HEK293 (cell line): Measurements from ENCODE around the gene MEGF8.

Source experiments
- HOXC10 ChIP-seq: sonication (generic); formaldehyde crosslinking; IDR thresholded peaks from 2 replicates; pipeline ENCODE4 v1.8.1; 2023; ENCODE audit warnings: mild to moderate bottlenecking, missing genetic modification reagents
- KLF9 ChIP-seq: fragments of 450-650 bp; formaldehyde crosslinking; IDR thresholded peaks from 2 replicates; pipeline ENCODE4 v1.5.1; 2016; ENCODE audit warnings: missing biosample characterization, missing genetic modification characterization, low read depth
- SETDB1 ChIP-seq: IDR thresholded peaks from one replicate; pipeline ENCODE4 v1.6.1; 2017; ENCODE audit warnings: mild to moderate bottlenecking, low read length, moderate library complexity, mixed read lengths; ENCODE audit not compliant: insufficient read length
- SP3 ChIP-seq: fragments of 450-650 bp; formaldehyde crosslinking; IDR thresholded peaks from 2 replicates; pipeline ENCODE4 v1.5.1; 2016; ENCODE audit warnings: missing biosample characterization, missing genetic modification characterization
- TCF7L2 ChIP-seq: IDR thresholded peaks from 2 replicates; pipeline ENCODE4 v1.6.1; 2011; ENCODE audit warnings: low read depth, mild to moderate bottlenecking, inconsistent platforms, low read length, moderate library complexity, borderline replicate concordance
- ZBTB17 ChIP-seq: fragments of 450-650 bp; formaldehyde crosslinking; IDR thresholded peaks from 2 replicates; pipeline ENCODE4 v1.5.1; 2016; ENCODE audit warnings: missing biosample characterization, missing genetic modification characterization
- ZBTB20 ChIP-seq: fragments of 450-650 bp; formaldehyde crosslinking; IDR thresholded peaks from 2 replicates; pipeline ENCODE4 v1.5.1; 2016; ENCODE audit warnings: missing biosample characterization, missing genetic modification characterization
- ZBTB48 ChIP-seq: fragments of 450-650 bp; formaldehyde crosslinking; IDR thresholded peaks from 2 replicates; pipeline ENCODE4 v1.5.1; 2016; ENCODE audit warnings: missing biosample characterization, missing genetic modification characterization
- ZNF146 ChIP-seq: fragments of 450-650 bp; formaldehyde crosslinking; IDR thresholded peaks from 2 replicates; pipeline ENCODE4 v1.5.1; 2016; ENCODE audit warnings: missing biosample characterization, missing genetic modification characterization
- ZNF169 ChIP-seq: fragments of 450-650 bp; formaldehyde crosslinking; IDR thresholded peaks from 2 replicates; pipeline ENCODE4 v1.5.1; 2016; ENCODE audit warnings: missing biosample characterization, missing genetic modification characterization
- ZNF174 ChIP-seq: fragments of 450-650 bp; formaldehyde crosslinking; IDR thresholded peaks from 2 replicates; pipeline ENCODE4 v1.5.0; 2017; ENCODE audit warnings: missing biosample characterization, mild to moderate bottlenecking, missing genetic modification characterization
- ZNF221 ChIP-seq: fragments of 450-650 bp; formaldehyde crosslinking; IDR thresholded peaks from 2 replicates; pipeline ENCODE4 v1.5.1; 2017; ENCODE audit warnings: missing biosample characterization, missing genetic modification characterization, borderline replicate concordance
- ZNF223 ChIP-seq: fragments of 450-650 bp; formaldehyde crosslinking; IDR thresholded peaks from 2 replicates; pipeline ENCODE4 v1.5.1; 2016; ENCODE audit warnings: missing biosample characterization, missing genetic modification characterization
- ZNF394 ChIP-seq: fragments of 450-650 bp; formaldehyde crosslinking; IDR thresholded peaks from 2 replicates; pipeline ENCODE4 v1.5.1; 2016; ENCODE audit warnings: missing biosample characterization, missing genetic modification characterization, mild to moderate bottlenecking, moderate library complexity, borderline replicate concordance
- ZNF426 ChIP-seq: fragments of 450-650 bp; formaldehyde crosslinking; IDR thresholded peaks from 2 replicates; pipeline ENCODE4 v1.5.1; 2017; ENCODE audit warnings: missing biosample characterization, missing genetic modification characterization, mild to moderate bottlenecking, inconsistent platforms, moderate library complexity
- ZNF473 ChIP-seq: fragments of 450-650 bp; formaldehyde crosslinking; IDR thresholded peaks from 2 replicates; pipeline ENCODE4 v1.5.1; 2017; ENCODE audit warnings: missing biosample characterization, missing genetic modification characterization
- ZNF514 ChIP-seq: fragments of 450-650 bp; formaldehyde crosslinking; IDR thresholded peaks from 2 replicates; pipeline ENCODE4 v1.5.1; 2016; ENCODE audit warnings: missing biosample characterization, missing genetic modification characterization
- ZNF544 ChIP-seq: fragments of 450-650 bp; formaldehyde crosslinking; IDR thresholded peaks from 2 replicates; pipeline ENCODE4 v1.5.0; 2017; ENCODE audit warnings: missing biosample characterization, missing genetic modification characterization
- ZNF548 ChIP-seq: fragments of 450-650 bp; formaldehyde crosslinking; IDR thresholded peaks from 2 replicates; pipeline ENCODE4 v1.5.1; 2016; ENCODE audit warnings: missing biosample characterization, missing genetic modification characterization
- ZNF555 ChIP-seq: fragments of 450-650 bp; formaldehyde crosslinking; conservative IDR thresholded peaks from 2 replicates; pipeline ENCODE4 v1.5.1; 2017; ENCODE audit warnings: missing biosample characterization, mild to moderate bottlenecking, missing genetic modification characterization, inconsistent platforms
- ZNF558 ChIP-seq: fragments of 450-650 bp; formaldehyde crosslinking; IDR thresholded peaks from 2 replicates; pipeline ENCODE4 v1.5.1; 2016; ENCODE audit warnings: missing biosample characterization, missing genetic modification characterization
- ZNF561 ChIP-seq: fragments of 450-650 bp; IDR thresholded peaks from 2 replicates; pipeline ENCODE4 v1.5.1; 2018; ENCODE audit warnings: missing biosample characterization, missing genetic modification characterization, borderline replicate concordance
- ZNF610 ChIP-seq: fragments of 450-650 bp; formaldehyde crosslinking; IDR thresholded peaks from 2 replicates; pipeline ENCODE4 v1.5.1; 2016; ENCODE audit warnings: missing biosample characterization, missing genetic modification characterization, borderline replicate concordance
- ZNF621 ChIP-seq: fragments of 450-650 bp; formaldehyde crosslinking; IDR thresholded peaks from 2 replicates; pipeline ENCODE4 v1.5.1; 2017; ENCODE audit warnings: missing biosample characterization, missing genetic modification characterization
- ZNF626 ChIP-seq: fragments of 450-650 bp; sonication (Bioruptor Pico); formaldehyde crosslinking; IDR thresholded peaks from 2 replicates; pipeline ENCODE4 v1.5.1; 2018; ENCODE audit warnings: missing biosample characterization, missing genetic modification characterization, inconsistent platforms
- ZNF664 ChIP-seq: fragments of 450-650 bp; formaldehyde crosslinking; IDR thresholded peaks from 2 replicates; pipeline ENCODE4 v1.5.1; 2016; ENCODE audit warnings: missing biosample characterization, missing genetic modification characterization
- ZNF768 ChIP-seq: fragments of 450-650 bp; formaldehyde crosslinking; IDR thresholded peaks from 2 replicates; pipeline ENCODE4 v1.5.1; 2018; ENCODE audit warnings: missing biosample characterization, mild to moderate bottlenecking, missing genetic modification characterization
- ZNF843 ChIP-seq: fragments of 450-650 bp; formaldehyde crosslinking; IDR thresholded peaks from 2 replicates; pipeline ENCODE4 v1.5.1; 2016; ENCODE audit warnings: missing biosample characterization, missing genetic modification characterization
- ZXDB ChIP-seq: fragments of 450-650 bp; formaldehyde crosslinking; IDR thresholded peaks from 2 replicates; pipeline ENCODE4 v1.5.1; 2016; ENCODE audit warnings: missing biosample characterization, missing genetic modification characterization
- TF ChIP-seq, protein P1 (sequence below): fragments of 450-650 bp; formaldehyde crosslinking; IDR thresholded peaks from 2 replicates; pipeline ENCODE4 v1.5.1; 2017; ENCODE audit warnings: missing biosample characterization, mild to moderate bottlenecking, missing genetic modification characterization, moderate library complexity
- TF ChIP-seq, protein P2 (sequence below): fragments of 450-650 bp; formaldehyde crosslinking; IDR thresholded peaks from 2 replicates; pipeline ENCODE4 v1.5.1; 2016; ENCODE audit warnings: missing biosample characterization, missing genetic modification characterization
- TF ChIP-seq, protein P3 (sequence below): fragments of 450-650 bp; formaldehyde crosslinking; IDR thresholded peaks from 2 replicates; pipeline ENCODE4 v1.5.1; 2016; ENCODE audit warnings: missing biosample characterization, missing genetic modification characterization
- TF ChIP-seq, protein P4 (sequence below): fragments of 450-650 bp; formaldehyde crosslinking; IDR thresholded peaks from 2 replicates; pipeline ENCODE4 v1.5.1; 2016; ENCODE audit warnings: missing biosample characterization, missing genetic modification characterization
- TF ChIP-seq, protein P5 (sequence below): fragments of 450-650 bp; formaldehyde crosslinking; IDR thresholded peaks from 2 replicates; pipeline ENCODE4 v1.5.1; 2016; ENCODE audit warnings: missing biosample characterization, missing genetic modification characterization

The MEGF8 gene

DNA sequence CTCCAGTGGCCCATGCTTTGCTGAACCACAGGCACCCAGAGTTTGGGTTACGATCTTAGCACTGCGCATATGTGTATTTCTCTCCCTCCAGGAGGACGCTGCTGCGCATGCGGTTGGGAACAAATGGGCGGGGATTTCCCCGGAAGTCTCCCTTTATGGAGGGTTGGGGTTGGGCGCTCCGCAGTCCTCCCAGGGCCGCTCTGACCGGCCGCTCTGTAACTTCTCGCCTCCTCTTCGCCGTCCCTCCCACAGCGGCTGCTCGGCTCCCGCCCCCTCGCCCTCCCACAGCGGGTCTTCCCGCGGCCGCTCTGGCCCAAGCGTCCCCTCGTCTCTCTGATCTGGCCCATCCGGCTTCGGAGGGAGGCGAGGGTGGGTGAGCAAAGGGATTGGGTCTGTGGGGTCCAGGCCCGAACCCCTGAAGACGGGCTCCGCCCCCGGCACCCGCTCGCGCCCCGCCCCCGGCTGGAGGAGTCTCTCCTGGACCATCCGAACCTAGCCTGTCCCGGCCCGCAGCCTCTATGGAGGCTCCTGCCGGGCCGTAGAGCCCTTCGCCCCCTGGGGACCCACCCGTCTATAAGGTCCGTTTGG, at the start of gene MEGF8 (continued):
- TF ChIP-seq ZNF555 (tag by site-specific recombination) = no peak
- TF ChIP-seq ZNF768 = no peak
- peak; percentile 77 for TF ChIP-seq ZNF843
- TF ChIP-seq TCF7L2 = no peak
- no peak for TF ChIP-seq ZNF544 (tag by site-specific recombination)
- no peak; the same call in 1 of the 2 replicates for TF ChIP-seq ZNF561 (tag by site-specific recombination)
- no peak for TF ChIP-seq ZNF223 (tag by site-specific recombination)
- peak; percentile 93 for TF ChIP-seq ZBTB17 (tag by site-specific recombination)
- TF ChIP-seq, protein P1, sequence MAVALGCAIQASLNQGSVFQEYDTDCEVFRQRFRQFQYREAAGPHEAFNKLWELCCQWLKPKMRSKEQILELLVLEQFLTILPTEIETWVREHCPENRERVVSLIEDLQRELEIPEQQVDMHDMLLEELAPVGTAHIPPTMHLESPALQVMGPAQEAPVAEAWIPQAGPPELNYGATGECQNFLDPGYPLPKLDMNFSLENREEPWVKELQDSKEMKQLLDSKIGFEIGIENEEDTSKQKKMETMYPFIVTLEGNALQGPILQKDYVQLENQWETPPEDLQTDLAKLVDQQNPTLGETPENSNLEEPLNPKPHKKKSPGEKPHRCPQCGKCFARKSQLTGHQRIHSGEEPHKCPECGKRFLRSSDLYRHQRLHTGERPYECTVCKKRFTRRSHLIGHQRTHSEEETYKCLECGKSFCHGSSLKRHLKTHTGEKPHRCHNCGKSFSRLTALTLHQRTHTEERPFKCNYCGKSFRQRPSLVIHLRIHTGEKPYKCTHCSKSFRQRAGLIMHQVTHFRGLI (tag by site-specific recombination) = peak; percentile 98
- TF ChIP-seq ZNF174 (tag by site-specific recombination) = no peak
- no peak; the same call in 1 of the 2 replicates for TF ChIP-seq ZNF394 (tag by site-specific recombination)
- no peak for TF ChIP-seq ZNF426 (tag by site-specific recombination)
- no peak for TF ChIP-seq ZNF621 (tag by site-specific recombination)
- no peak for TF ChIP-seq HOXC10 (CRISPR knock-in tag)
- TF ChIP-seq KLF9 (tag by site-specific recombination) = peak; percentile 98
- TF ChIP-seq, protein P2, sequence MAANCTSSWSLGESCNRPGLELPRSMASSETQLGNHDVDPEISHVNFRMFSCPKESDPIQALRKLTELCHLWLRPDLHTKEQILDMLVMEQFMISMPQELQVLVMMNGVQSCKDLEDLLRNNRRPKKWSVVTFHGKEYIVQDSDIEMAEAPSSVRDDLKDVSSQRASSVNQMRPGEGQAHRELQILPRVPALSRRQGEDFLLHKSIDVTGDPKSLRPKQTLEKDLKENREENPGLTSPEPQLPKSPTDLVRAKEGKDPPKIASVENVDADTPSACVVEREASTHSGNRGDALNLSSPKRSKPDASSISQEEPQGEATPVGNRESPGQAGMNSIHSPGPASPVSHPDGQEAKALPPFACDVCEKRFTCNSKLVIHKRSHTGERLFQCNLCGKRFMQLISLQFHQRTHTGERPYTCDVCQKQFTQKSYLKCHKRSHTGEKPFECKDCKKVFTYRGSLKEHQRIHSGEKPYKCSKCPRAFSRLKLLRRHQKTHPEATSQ (tag by site-specific recombination) = no peak
- no peak for TF ChIP-seq ZNF221 (tag by site-specific recombination)
- TF ChIP-seq ZNF514 = no peak
- TF ChIP-seq SETDB1 = no peak
- TF ChIP-seq ZXDB (tag by site-specific recombination) = peak; percentile 81
- TF ChIP-seq ZNF473 (tag by site-specific recombination) = no peak
- no peak for TF ChIP-seq ZNF169 (tag by site-specific recombination)
- TF ChIP-seq ZNF558 = peak; percentile 57; the same call in 1 of the 2 replicates
- TF ChIP-seq ZNF610 (tag by site-specific recombination) = no peak; the same call in 1 of the 2 replicates
- TF ChIP-seq ZNF146 (tag by site-specific recombination) = no peak
- no peak for TF ChIP-seq ZNF664 (tag by site-specific recombination)
- TF ChIP-seq, protein P3, sequence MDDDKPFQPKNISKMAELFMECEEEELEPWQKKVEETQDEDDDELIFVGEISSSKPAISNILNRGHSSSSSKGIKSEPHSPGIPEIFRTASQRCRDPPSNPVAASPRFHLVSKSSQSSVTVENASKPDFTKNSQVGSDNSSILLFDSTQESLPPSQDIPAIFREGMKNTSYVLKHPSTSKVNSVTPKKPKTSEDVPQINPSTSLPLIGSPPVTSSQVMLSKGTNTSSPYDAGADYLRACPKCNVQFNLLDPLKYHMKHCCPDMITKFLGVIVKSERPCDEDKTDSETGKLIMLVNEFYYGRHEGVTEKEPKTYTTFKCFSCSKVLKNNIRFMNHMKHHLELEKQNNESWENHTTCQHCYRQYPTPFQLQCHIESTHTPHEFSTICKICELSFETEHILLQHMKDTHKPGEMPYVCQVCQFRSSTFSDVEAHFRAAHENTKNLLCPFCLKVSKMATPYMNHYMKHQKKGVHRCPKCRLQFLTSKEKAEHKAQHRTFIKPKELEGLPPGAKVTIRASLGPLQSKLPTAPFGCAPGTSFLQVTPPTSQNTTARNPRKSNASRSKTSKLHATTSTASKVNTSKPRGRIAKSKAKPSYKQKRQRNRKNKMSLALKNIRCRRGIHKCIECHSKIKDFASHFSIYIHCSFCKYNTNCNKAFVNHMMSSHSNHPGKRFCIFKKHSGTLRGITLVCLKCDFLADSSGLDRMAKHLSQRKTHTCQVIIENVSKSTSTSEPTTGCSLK = no peak
- TF ChIP-seq, protein P4, sequence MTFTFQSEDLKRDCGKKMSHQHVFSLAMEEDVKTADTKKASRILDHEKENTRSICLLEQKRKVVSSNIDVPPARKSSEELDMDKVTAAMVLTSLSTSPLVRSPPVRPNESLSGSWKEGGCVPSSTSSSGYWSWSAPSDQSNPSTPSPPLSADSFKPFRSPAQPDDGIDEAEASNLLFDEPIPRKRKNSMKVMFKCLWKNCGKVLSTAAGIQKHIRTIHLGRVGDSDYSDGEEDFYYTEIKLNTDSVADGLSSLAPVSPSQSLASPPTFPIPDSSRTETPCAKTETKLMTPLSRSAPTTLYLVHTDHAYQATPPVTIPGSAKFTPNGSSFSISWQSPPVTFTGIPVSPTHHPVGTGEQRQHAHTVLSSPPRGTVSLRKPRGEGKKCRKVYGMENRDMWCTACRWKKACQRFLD (tag by site-specific recombination) = no peak
- no peak for TF ChIP-seq ZBTB20 (tag by site-specific recombination)
- TF ChIP-seq ZBTB48 (tag by site-specific recombination) = peak; percentile 80; the same call in 1 of the 2 replicates
- TF ChIP-seq, protein P5, sequence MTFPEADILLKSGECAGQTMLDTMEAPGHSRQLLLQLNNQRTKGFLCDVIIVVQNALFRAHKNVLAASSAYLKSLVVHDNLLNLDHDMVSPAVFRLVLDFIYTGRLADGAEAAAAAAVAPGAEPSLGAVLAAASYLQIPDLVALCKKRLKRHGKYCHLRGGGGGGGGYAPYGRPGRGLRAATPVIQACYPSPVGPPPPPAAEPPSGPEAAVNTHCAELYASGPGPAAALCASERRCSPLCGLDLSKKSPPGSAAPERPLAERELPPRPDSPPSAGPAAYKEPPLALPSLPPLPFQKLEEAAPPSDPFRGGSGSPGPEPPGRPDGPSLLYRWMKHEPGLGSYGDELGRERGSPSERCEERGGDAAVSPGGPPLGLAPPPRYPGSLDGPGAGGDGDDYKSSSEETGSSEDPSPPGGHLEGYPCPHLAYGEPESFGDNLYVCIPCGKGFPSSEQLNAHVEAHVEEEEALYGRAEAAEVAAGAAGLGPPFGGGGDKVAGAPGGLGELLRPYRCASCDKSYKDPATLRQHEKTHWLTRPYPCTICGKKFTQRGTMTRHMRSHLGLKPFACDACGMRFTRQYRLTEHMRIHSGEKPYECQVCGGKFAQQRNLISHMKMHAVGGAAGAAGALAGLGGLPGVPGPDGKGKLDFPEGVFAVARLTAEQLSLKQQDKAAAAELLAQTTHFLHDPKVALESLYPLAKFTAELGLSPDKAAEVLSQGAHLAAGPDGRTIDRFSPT = no peak
- TF ChIP-seq ZNF626 (tag by site-specific recombination) = no peak
- TF ChIP-seq ZNF548 (tag by site-specific recombination) = no peak
- peak; percentile 99 for TF ChIP-seq SP3 (tag by site-specific recombination)
